NCI-H2227 (cell line): Measurements from ENCODE around the gene FBN1.

Experiments
- DNase-seq: peaks from one replicate; lab custom pipeline; 2025; ENCODE audit not compliant: unreplicated experiment; lab: John Stamatoyannopoulos, UW

FBN1 gene

DNA sequence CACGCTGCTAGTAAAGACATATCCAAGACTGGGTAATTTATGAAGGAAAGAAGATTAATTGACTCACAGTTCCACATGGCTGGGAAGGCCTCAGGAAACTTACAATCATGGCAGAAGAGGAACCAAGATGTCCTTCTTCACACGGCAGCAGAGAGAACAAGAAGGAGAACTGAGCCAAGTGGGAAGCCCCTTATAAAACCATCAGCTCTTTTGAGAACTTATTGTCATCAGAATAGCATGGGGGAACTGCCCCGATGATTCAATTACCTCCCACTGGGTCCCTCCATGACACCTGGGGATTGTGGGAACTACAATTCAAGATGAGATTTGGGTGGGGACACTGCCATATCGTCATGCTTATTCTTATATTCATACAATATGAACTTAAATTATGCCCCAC, 265.3 kb downstream of the FBN1 start:
- no peak for DNase-seq

DNA sequence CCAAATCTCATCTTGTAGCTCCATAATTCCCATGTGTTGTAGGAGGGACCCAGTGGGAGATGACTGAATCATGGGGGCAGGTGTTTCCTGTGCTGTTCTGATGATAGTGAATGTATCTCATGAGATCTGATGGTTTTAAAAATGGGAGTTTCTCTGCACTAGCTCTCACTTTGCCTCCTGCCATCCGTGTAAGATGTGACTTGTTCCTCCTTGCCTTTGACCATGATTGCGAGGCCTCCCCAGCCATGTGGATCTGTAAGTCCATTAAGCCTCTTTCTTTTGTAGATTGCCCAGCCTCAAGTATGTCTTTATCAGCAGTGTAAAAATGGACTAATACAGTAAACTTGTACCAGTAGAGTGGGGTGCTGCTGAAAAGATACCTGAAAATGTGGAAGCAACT, 269.7 kb downstream of the FBN1 start:
- no peak for DNase-seq

DNA sequence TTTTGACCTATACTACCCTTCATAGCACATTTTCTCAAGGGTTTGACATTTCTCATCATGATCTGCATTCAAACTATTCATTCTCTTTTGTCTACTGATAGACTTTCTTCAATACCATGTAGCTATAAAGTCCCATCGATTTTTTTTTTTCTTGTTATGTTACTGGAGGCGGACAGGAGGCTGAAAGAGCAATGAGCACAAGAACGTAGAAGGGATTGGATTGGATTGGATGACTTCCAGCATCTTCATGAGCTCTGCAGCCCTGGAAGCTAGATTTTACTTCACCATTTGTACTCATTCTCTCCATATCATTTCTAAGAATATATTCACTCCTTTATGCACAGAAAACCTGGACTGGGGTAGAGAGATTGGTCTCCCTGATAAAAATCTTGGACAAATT, 271.0 kb downstream of the FBN1 start:
- no peak for DNase-seq

- DNase-seq, result no peak
Observed at GRCh38 chr15:48373821-48374451, 271.6 kb downstream of the FBN1 start.

- no peak for DNase-seq
Observed at GRCh38 chr15:48371961-48372360, 273.5 kb downstream of the FBN1 start.

DNA sequence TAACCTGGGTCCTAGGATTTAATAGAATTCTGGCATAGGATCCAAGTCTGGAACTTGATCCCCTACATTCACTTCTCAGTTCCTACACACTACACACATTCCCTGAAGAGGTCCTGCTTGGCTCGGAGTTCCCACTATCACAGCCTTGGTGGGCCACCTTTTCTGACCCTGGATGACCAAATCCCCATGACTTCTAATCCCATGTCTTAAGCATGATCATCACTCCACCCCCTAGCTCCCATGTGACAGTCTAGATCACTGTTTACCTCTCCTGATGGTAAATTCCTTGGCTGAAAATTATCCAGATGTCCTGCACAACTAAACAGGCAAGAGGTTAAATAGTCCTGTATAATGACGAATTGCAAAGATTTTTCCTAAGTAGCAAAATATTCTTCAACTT, 274.0 kb downstream of the FBN1 start:
- no peak for DNase-seq

DNA sequence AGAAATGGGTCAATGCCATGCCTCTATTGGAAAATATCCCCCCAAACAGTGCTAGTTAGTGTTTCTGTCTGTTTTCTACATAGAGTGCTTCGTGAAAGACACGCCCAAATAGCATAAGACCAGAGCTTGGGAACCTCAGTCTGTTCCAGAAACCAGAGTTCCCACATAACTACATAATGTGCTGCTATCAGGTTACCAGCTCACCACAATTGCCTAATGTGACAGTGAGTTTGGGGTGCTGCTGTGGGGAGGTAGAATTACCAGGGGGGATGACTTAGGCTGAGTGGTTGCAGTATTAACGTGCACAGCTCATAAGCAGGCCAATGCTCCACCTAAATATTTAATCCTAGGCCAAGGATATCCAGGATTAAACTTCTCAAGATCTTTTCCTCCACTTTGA, 275.0 kb downstream of the FBN1 start:
- DNase-seq, result no peak

DNA sequence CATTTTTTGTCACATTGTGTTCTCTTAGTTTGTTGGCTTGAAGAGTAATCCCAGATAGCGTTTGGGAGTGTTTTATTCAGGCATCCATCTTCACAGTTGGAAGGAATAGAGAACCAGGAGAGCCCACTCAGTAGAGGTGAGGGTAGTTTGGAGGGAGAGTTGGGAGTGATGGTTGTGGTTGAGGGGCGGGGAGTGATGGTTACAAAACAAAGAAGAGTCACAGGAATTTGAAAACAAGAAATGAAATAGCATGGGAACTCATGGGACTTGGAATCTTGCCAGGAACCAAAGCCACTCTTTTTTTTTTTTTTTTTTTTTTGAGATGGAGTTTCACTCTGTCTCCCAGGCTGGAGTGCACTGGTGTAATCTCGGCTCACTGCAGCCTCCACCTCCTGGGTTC, 278.0 kb downstream of the FBN1 start:
- DNase-seq, result no peak

GRCh38 chr15:48366584-48367312, 278.8 kb downstream of the FBN1 start:
- DNase-seq, result no peak

GRCh38 chr15:48365575-48365974, 279.9 kb downstream of the FBN1 start:
- DNase-seq, result no peak

- DNase-seq, result no peak
Observed at GRCh38 chr15:48363474-48363873, 282.0 kb downstream of the FBN1 start.

GRCh38 chr15:48361685-48362084, 283.8 kb downstream of the FBN1 start:
- DNase-seq, result no peak

DNA sequence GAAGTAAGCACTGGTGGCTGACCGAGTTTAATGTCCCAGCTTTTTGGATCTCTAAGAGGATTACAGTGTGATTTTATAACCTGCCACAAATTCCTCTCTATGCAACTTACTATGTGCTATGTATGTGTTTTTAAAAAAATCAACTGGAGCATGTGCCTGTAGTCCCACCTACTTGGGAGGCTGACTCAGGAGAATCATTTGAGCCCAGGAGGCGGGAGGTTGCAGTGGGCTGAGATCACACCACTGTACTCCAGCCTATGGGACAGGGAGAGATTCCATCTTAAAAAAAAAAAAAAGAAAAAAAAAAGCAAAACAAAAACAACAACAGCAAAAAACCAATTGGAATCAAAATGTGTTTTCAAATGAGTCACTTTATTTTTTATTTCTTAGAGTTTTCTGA, 284.7 kb downstream of the FBN1 start:
- DNase-seq, result no peak
